Karpas-422 (cell line): ENCODE results near the gene DPH6. TPM values are rescaled to one million over a fixed set of nuclear protein-coding genes. Genes with fewer than 3 reads are reported as not detected.
"Not testable (repeated sequence)": the region's sequence is repeated elsewhere in the genome, so short reads cannot be mapped to it uniquely, and the experiment has no call there.

Experiments used
- DNase-seq: peaks from one replicate; pipeline ENCODE4 v3.0.0-alpha.2; 2015
- H2AFZ ChIP-seq: fragments of 200-600 bp; sonication (generic); 2 replicates; pipeline ENCODE4 v1.6.1; 2014; ENCODE audit warnings: antibody characterized with exemption, low read length, mixed read lengths
- H3K27ac ChIP-seq: fragments of 200-600 bp; sonication (generic); 2 replicates; pipeline ENCODE4 v1.5.1; 2014; ENCODE audit warnings: mild to moderate bottlenecking, low read length, moderate library complexity
- H3K27me3 ChIP-seq: fragments of 200-600 bp; sonication (generic); 2 replicates; pipeline ENCODE4 v1.6.1; 2014; ENCODE audit warnings: low read length, mixed read lengths
- H3K36me3 ChIP-seq: fragments of 200-600 bp; sonication (generic); 2 replicates; pipeline ENCODE4 v1.6.1; 2014; ENCODE audit warnings: low read length, mixed read lengths; ENCODE audit not compliant: insufficient read depth
- H3K4me1 ChIP-seq: fragments of 200-600 bp; sonication (generic); 2 replicates; pipeline ENCODE4 v1.6.1; 2014; ENCODE audit warnings: mild to moderate bottlenecking, low read length, mixed read lengths
- H3K4me2 ChIP-seq: fragments of 200-600 bp; sonication (generic); 2 replicates; pipeline ENCODE4 v1.6.1; 2014; ENCODE audit warnings: low read length, low read depth, mild to moderate bottlenecking; ENCODE audit not compliant: poor library complexity, severe bottlenecking
- H3K4me3 ChIP-seq: fragments of 200-600 bp; sonication (generic); 2 replicates; pipeline ENCODE4 v1.5.1; 2014; ENCODE audit warnings: mild to moderate bottlenecking, antibody characterized with exemption, low read length, mixed read lengths
- H3K79me2 ChIP-seq: fragments of 200-600 bp; sonication (generic); 2 replicates; pipeline ENCODE4 v1.6.1; 2014; ENCODE audit warnings: mild to moderate bottlenecking, low read length, mixed read lengths
- H3K9ac ChIP-seq: fragments of 200-600 bp; sonication (generic); 2 replicates; pipeline ENCODE4 v1.6.0; 2014; ENCODE audit warnings: low read length
- H3K9me2 ChIP-seq: fragments of 200-600 bp; sonication (generic), shearing (Covaris generic); replicated peaks from 2 replicates; pipeline ENCODE4 v1.6.0; 2014; ENCODE audit warnings: mild to moderate bottlenecking, low read length, moderate library complexity; ENCODE audit not compliant: insufficient read depth
- H3K9me3 ChIP-seq: fragments of 300-700, 200-600 bp; sonication (generic); 2 replicates; pipeline ENCODE4 v1.6.1; 2014; ENCODE audit warnings: low read length, mixed read lengths
- H4K20me1 ChIP-seq: fragments of 200-600 bp; sonication (generic); 2 replicates; pipeline ENCODE4 v1.6.1; 2014; ENCODE audit warnings: mild to moderate bottlenecking, antibody characterized with exemption, low read length, low read depth; ENCODE audit not compliant: insufficient read depth
- total RNA-seq: library from RNA; depleted of rRNA; stranded (reverse); fragments of >200 nt; shearing (Covaris generic); gene quantifications from 2 replicates; pipeline ENCODE4 v1.2.3, GENCODE V29; 2014; ENCODE audit warnings: low replicate concordance

The DPH6 gene
- total RNA-seq, 1 experiment from 2014 or later = 15.4 TPM

DNA sequence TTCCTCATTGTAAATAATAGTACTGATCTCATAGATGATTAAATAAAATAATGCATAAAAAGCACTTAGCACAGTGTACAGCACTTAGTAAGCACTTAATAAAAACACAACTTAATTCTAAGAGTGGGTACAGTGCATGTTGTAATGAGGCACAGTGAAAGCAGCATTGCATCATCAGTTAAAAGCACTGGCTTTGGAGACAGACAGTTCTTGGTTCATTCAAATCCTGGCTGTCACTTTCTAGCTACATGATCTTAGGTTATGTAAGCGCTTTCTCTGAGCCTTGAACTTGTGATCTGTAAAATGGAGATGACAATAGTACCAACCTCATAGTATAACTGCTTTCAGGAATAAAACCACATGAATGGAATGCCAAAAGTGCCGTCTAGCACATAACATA lies 151.5 kb downstream of the DPH6 start:
- H2AFZ ChIP-seq = no peak overlapping the region
- no peaks in the 10 kb centered on the region for H3K36me3 ChIP-seq
- no peaks in the 10 kb centered on the region for H3K79me2 ChIP-seq
- no peaks in the 10 kb centered on the region for H3K27me3 ChIP-seq
- no peak for DNase-seq
- no peaks in the 10 kb centered on the region for H3K9me3 ChIP-seq
- H3K27ac ChIP-seq = no peak overlapping the region
- no peaks in the 10 kb centered on the region for H3K9me2 ChIP-seq
- no peaks in the 10 kb centered on the region for H4K20me1 ChIP-seq
- no peak overlapping the region for H3K4me2 ChIP-seq
- no peak overlapping the region for H3K9ac ChIP-seq
- no peaks in the 10 kb centered on the region for H3K4me1 ChIP-seq
- H3K4me3 ChIP-seq = no peak overlapping the region

DNA sequence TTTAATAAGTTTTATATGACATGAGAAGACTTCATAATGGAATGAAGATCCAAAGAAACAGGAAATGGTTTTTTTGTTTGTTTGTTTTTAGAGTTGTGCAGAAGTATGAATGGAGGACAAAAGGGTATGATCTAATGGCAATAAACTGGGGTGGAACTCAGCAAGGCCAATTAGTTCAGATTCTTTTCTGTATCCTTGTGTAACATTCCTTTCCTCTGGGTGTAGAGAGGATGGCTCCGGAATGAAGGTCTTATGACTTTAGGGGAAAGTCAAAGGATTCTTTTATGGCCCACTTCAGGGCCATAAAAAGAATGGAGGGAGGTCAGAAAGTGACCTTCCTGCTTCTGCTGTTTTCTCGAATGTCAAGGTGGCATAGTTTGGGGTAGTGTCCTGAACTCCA lies 152.6 kb downstream of the DPH6 start:
- Histone ChIP-seq H3K79me2 (no peaks in the 10 kb centered on the region), H2AFZ (no peak overlapping the region), H3K27me3 (no peaks in the 10 kb centered on the region)

DNA sequence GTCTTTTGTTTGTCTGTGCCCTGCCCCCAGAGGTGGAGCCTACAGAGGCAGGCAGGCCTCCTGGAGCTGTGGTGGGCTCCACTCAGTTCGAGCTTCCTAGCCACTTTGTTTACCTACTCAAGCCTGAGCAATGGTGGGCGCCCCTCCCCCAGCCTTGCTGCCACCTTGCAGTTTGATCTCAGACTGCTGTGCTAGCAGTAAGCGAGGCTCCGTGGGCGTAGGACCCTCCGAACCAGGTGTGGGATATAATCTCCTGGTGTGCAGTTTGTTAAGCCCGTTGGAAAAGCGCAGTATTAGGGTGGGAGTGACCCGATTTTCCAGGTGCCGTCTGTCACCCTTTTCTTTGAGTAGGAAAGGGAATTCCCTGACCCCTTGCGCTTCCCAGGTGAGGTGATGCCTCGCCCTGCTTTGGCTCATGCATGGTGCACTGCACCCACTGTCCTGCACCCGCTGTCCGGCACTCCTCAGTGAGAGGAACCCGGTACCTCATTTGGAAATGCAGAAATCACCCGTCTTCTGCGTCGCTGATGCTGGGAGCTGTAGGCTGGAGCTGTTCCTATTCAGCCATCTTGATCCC lies 154.5 kb downstream of the DPH6 start:
- DNase-seq, H4K20me1 ChIP-seq, H3K9me3 ChIP-seq, H2AFZ ChIP-seq, H3K79me2 ChIP-seq, H3K4me1 ChIP-seq, H3K27ac ChIP-seq, H3K27me3 ChIP-seq, H3K4me3 ChIP-seq, H3K4me2 ChIP-seq, H3K9ac ChIP-seq, H3K36me3 ChIP-seq, H3K9me2 ChIP-seq: not testable (repeated sequence)

More for the DNA sequence above, 152.6 kb downstream of the DPH6 start:
- Histone ChIP-seq H3K27ac (no peak overlapping the region), H3K4me1 (no peaks in the 10 kb centered on the region), H3K9ac (no peak overlapping the region), H3K4me2 (no peak overlapping the region), H3K9me2 (no peaks in the 10 kb centered on the region), H3K36me3 (no peaks in the 10 kb centered on the region), H4K20me1 (no peaks in the 10 kb centered on the region), H3K9me3 (no peaks in the 10 kb centered on the region), H3K4me3 (no peak overlapping the region)
- DNase-seq = no peak

DNA sequence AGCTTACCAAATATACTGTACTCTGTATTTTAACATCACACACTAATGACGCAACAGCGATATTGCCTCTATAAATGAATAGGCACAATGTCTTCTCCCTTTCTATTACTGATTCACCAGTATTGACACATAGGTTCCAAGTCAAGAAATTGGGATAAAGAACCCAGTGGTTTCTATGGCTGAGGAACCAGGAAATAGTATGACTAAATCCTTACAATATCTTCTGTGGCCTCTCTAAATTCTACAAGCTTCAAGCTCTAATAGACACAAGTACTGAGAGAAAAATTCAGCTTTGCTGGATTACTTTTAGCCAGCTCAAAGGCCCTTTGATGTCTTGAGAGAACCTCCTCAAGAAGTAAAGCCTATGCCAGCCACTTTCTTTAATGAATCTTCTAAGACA lies 162.5 kb downstream of the DPH6 start:
- H3K9me2 ChIP-seq = no peaks in the 10 kb centered on the region
- H3K9ac ChIP-seq = no peak overlapping the region
- no peaks in the 10 kb centered on the region for H3K36me3 ChIP-seq
- no peak overlapping the region for H2AFZ ChIP-seq
- H3K79me2 ChIP-seq = no peaks in the 10 kb centered on the region
- no peaks in the 10 kb centered on the region for H3K27me3 ChIP-seq
- no peak overlapping the region for H3K27ac ChIP-seq
- H3K4me1 ChIP-seq = no peaks in the 10 kb centered on the region
- no peaks in the 10 kb centered on the region for H3K9me3 ChIP-seq
- H3K4me3 ChIP-seq = no peak overlapping the region
- H3K4me2 ChIP-seq = no peak overlapping the region
- no peaks in the 10 kb centered on the region for H4K20me1 ChIP-seq
- DNase-seq = no peak

GRCh38 chr15:35381328-35381727 lies 164.6 kb downstream of the DPH6 start:
- Histone ChIP-seq H3K9me3 (no peaks in the 10 kb centered on the region), H3K27me3 (no peaks in the 10 kb centered on the region), H2AFZ (no peak overlapping the region), H4K20me1 (no peaks in the 10 kb centered on the region), H3K4me1 (no peaks in the 10 kb centered on the region), H3K9me2 (no peaks in the 10 kb centered on the region), H3K79me2 (no peaks in the 10 kb centered on the region), H3K9ac (no peak overlapping the region), H3K4me3 (no peak overlapping the region), H3K27ac (no peak overlapping the region), H3K4me2 (no peak overlapping the region), H3K36me3 (no peaks in the 10 kb centered on the region)
- no peak for DNase-seq

GRCh38 chr15:35379972-35380371 lies 166.0 kb downstream of the DPH6 start:
- Histone ChIP-seq H3K9me3 (no peaks in the 10 kb centered on the region), H4K20me1 (no peaks in the 10 kb centered on the region), H3K4me2 (no peak overlapping the region), H3K36me3 (no peaks in the 10 kb centered on the region), H3K27ac (no peak overlapping the region), H3K79me2 (no peaks in the 10 kb centered on the region), H3K9me2 (no peaks in the 10 kb centered on the region), H2AFZ (no peak overlapping the region), H3K9ac (no peak overlapping the region), H3K4me3 (no peak overlapping the region), H3K4me1 (no peaks in the 10 kb centered on the region), H3K27me3 (no peaks in the 10 kb centered on the region)
- no peak for DNase-seq

- H3K4me1 ChIP-seq, H3K36me3 ChIP-seq, H3K9me3 ChIP-seq, H3K9ac ChIP-seq, H3K9me2 ChIP-seq, H3K27me3 ChIP-seq, H3K79me2 ChIP-seq, H2AFZ ChIP-seq, DNase-seq, H3K4me3 ChIP-seq, H3K27ac ChIP-seq, H4K20me1 ChIP-seq, H3K4me2 ChIP-seq: not testable (repeated sequence)
These were observed 167.5 kb downstream of the DPH6 start for GRCh38 chr15:35378454-35378853.

GRCh38 chr15:35376707-35377106 lies 169.3 kb downstream of the DPH6 start:
- Histone ChIP-seq H3K4me1 (no peaks in the 10 kb centered on the region), H3K27me3 (no peaks in the 10 kb centered on the region), H3K4me3 (no peak overlapping the region), H3K9me2 (no peaks in the 10 kb centered on the region), H3K27ac (no peak overlapping the region), H4K20me1 (no peaks in the 10 kb centered on the region), H2AFZ (no peak overlapping the region), H3K36me3 (no peaks in the 10 kb centered on the region), H3K79me2 (no peaks in the 10 kb centered on the region), H3K4me2 (no peak overlapping the region), H3K9ac (no peak overlapping the region), H3K9me3 (no peaks in the 10 kb centered on the region)
- DNase-seq = no peak

DNA sequence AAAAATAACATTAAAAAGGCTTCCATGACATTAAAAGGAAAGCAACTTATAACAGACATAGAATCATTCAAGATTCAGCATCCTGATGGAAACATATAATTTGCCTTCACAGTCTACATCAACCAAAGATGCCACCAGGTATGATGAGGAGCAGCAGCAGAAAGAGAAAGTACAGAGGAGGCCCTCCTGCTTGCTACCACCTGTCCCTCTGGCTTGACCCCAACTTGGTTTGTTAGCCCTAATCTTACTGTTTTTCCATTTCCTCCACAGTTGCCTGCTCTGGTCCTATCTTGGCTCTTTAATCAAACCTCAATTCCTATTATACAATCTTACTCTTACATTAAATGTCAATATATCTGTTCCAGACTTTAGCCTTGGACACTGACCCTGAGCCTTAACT lies 171.3 kb downstream of the DPH6 start:
- Histone ChIP-seq H3K27me3 (no peaks in the 10 kb centered on the region), H3K9ac (no peak overlapping the region), H4K20me1 (no peaks in the 10 kb centered on the region), H2AFZ (no peak overlapping the region), H3K4me1 (no peaks in the 10 kb centered on the region), H3K9me2 (no peaks in the 10 kb centered on the region), H3K9me3 (no peaks in the 10 kb centered on the region), H3K79me2 (no peaks in the 10 kb centered on the region), H3K36me3 (no peaks in the 10 kb centered on the region), H3K4me2 (no peak overlapping the region), H3K4me3 (no peak overlapping the region), H3K27ac (no peak overlapping the region)
- no peak for DNase-seq
